ENCODE data around the gene EFTUD2.

The EFTUD2 gene

GRCh38 chr17:44899074-44899782 is at the start of gene EFTUD2:
Gene EFTUD2, minus strand, starts transcription at chr17:44899445. Its CDS starts 4,924 bp downstream, at chr17:44894521.
- H3K4me1 ChIP-seq (ENCODE audit: control insufficient read depth, insufficient read depth, low read length) = peaks cover 24% of the 10 kb centered on the region
- peak within 1 kb of the TSS; percentile 74 for H3K4me3 ChIP-seq (ENCODE audit: low read depth, low read length)
- H3K9me3 ChIP-seq (ENCODE audit: control insufficient read depth, insufficient read depth, low read depth, low read length) = no peaks in the 10 kb centered on the region
- H3K36me3 ChIP-seq (ENCODE audit: control insufficient read depth in 2 of 2, insufficient read depth in 1 of 2, low read length in 2 of 2) = peaks cover 10 to 32% of the 10 kb centered on the region in 2 experiments
- CTCF ChIA-PET = interaction anchor here (0.6 to 8.3 kb wide), 12 partner anchors 13 to 298 kb away, joined by 3 to 74 read pairs (median 4); partner anchors contain the start of genes ACBD4 and DCAKD
- POLR2A ChIA-PET = interaction anchor here (0.6 to 2.1 kb wide), 15 partner anchors 14 to 367 kb away, joined by 3 to 10 read pairs (median 4); partner anchors contain the start of genes HEXIM1, HEXIM2, KIF18B and NMT1
- H3K27ac ChIP-seq (ENCODE audit: extremely low read depth, low read depth, low read length) = peak within 1 kb of the TSS; percentile 93
- TF ChIP-seq ZNF155 (tag by site-specific recombination; IDR thresholded peaks at IDR 0.05) (no peak), PRDM1 (tag by site-specific recombination; IDR thresholded peaks at IDR 0.05) (no peak), SP2 (tag by site-specific recombination; IDR thresholded peaks at IDR 0.05) (peak; percentile 63), ZNF768 (tag by site-specific recombination; IDR thresholded peaks at IDR 0.05) (no peak), ZNF777 (tag by site-specific recombination; IDR thresholded peaks at IDR 0.05; ENCODE audit: borderline replicate concordance) (no peak), ZNF548 (tag by site-specific recombination; IDR thresholded peaks at IDR 0.05) (no peak), ZNF426 (tag by site-specific recombination; IDR thresholded peaks at IDR 0.05) (no peak), ZSCAN30 (tag by site-specific recombination; IDR thresholded peaks at IDR 0.05) (peak; percentile 83; the same call in 1 of the 2 replicates), ZNF677 (tag by site-specific recombination; IDR thresholded peaks at IDR 0.05) (no peak), MEIS1 (CRISPR knock-in tag; IDR thresholded peaks at IDR 0.05; ENCODE audit: borderline replicate concordance) (no peak), SP7 (tag by site-specific recombination; IDR thresholded peaks at IDR 0.05) (peak; percentile 95), ZBTB48 (tag by site-specific recombination; IDR thresholded peaks at IDR 0.05) (no peak), ZNF521 (tag by site-specific recombination; IDR thresholded peaks at IDR 0.05) (no peak), ZNF549 (tag by site-specific recombination; IDR thresholded peaks at IDR 0.05) (no peak), ZNF266 (tag by site-specific recombination; IDR thresholded peaks at IDR 0.05; ENCODE audit: low read depth) (no peak), ZNF776 (tag by site-specific recombination; IDR thresholded peaks at IDR 0.05; ENCODE audit: borderline replicate concordance) (no peak), IKZF3 (tag by site-specific recombination; IDR thresholded peaks at IDR 0.05) (no peak), ZNF707 (tag by site-specific recombination; IDR thresholded peaks at IDR 0.05) (no peak), ZBTB1 (tag by site-specific recombination; IDR thresholded peaks at IDR 0.05) (0 out of 2 replicates have a peak, but pooled peaks have one; percentile 4), ZNF19 (tag by site-specific recombination; IDR thresholded peaks at IDR 0.05; ENCODE audit: low read depth) (no peak), ZNF701 (tag by site-specific recombination; IDR thresholded peaks at IDR 0.05) (no peak), ZNF571 (tag by site-specific recombination; IDR thresholded peaks at IDR 0.05) (no peak), ZNF112 (tag by site-specific recombination; IDR thresholded peaks at IDR 0.05) (no peak), ZNF585B (tag by site-specific recombination; IDR thresholded peaks at IDR 0.05) (no peak), TCF7L2 (IDR thresholded peaks at IDR 0.05; ENCODE audit: borderline replicate concordance, low read depth, low read length) (no peak), ZSCAN23 (tag by site-specific recombination; IDR thresholded peaks at IDR 0.05) (no peak), ZNF362 (tag by site-specific recombination; IDR thresholded peaks at IDR 0.05) (no peak), WT1 (tag by site-specific recombination; IDR thresholded peaks at IDR 0.05) (peak; percentile 49; the same call in 1 of the 2 replicates), KLF7 (tag by site-specific recombination; IDR thresholded peaks at IDR 0.05; ENCODE audit: borderline replicate concordance) (peak; percentile 48; the same call in 1 of the 2 replicates), ZBTB49 (tag by site-specific recombination; IDR thresholded peaks at IDR 0.05; ENCODE audit: low read depth) (no peak), ZNF561 (tag by site-specific recombination; IDR thresholded peaks at IDR 0.05; ENCODE audit: borderline replicate concordance) (peak; percentile 96), ZNF248 (tag by site-specific recombination; IDR thresholded peaks at IDR 0.05) (no peak), PRDM10 (tag by site-specific recombination; IDR thresholded peaks at IDR 0.05) (peak; percentile 65)

Measured in HEK293 (cell line).